Right lobe of liver (tissue), 6 donors: ENCODE measurements around the gene CYTH1. TPM values are rescaled to one million over a fixed set of nuclear protein-coding genes. Genes with fewer than 3 reads are reported as not detected.

Experiments used
- ATAC-seq, 4 donors: fragments of 200-7000 bp; cut with Tn5 transposase; one replicate each; pipeline ENCODE4 v1.9.1; 2020; ENCODE audit warnings: mild to moderate bottlenecking in 4 of 4, moderate library complexity in 4 of 4
- DNase-seq, 3 donors: peaks; one replicate each; pipeline ENCODE4 v3.0.0-alpha.2; 2020
- H3K27ac ChIP-seq, 3 donors: fragments of 200-600 bp; one replicate each; pipeline ENCODE4 v1.8.0; 2022
- H3K27me3 ChIP-seq, 2 donors: fragments of 200-600 bp; one replicate each; pipeline ENCODE4 v1.8.0; 2022
- H3K36me3 ChIP-seq, 4 donors: fragments of 200-600 bp; sonication (generic) in 1 of 4; one replicate each; pipeline versions ENCODE4 v1.5.1 to v1.8.0; 2017 to 2022; ENCODE audit warnings: control low read depth in 1 of 4
- H3K4me1 ChIP-seq, 4 donors: fragments of 200-600 bp; sonication (generic) in 1 of 4; one replicate each; pipeline versions ENCODE4 v1.5.1 to v1.8.0; 2017 to 2022; ENCODE audit warnings: control low read depth in 1 of 4
- H3K4me3 ChIP-seq, 3 donors: fragments of 200-600 bp; one replicate each; pipeline ENCODE4 v1.8.0; 2022
- H3K9me3 ChIP-seq, 4 donors: fragments of 200-600 bp; sonication (generic) in 1 of 4; one replicate each; pipeline versions ENCODE4 v1.5.1 to v1.8.0; 2017 to 2022; ENCODE audit warnings: control low read depth in 1 of 4
- CTCF ChIP-seq, 4 donors: fragments of 200-600 bp in 3 of 4; fragments of 450-650 bp in 1 of 4; IDR thresholded peaks; one replicate each; pipeline versions ENCODE4 v1.5.1 to v1.8.0; 2016 to 2022; ENCODE audit warnings: antibody characterized with exemption in 4 of 4, mild to moderate bottlenecking in 2 of 4
- POLR2A ChIP-seq: fragments of 450-650 bp; IDR thresholded peaks from one replicate; pipeline ENCODE4 v1.6.1; 2017; ENCODE audit warnings: antibody characterized with exemption, mild to moderate bottlenecking
- WGBS: methylation state at CpG from one replicate; pipeline ENCODE4 v1.1.6; 2018; ENCODE audit warnings: low coverage, low lambda C conversion rate; ENCODE audit not compliant: insufficient coverage; ENCODE audit errors: missing lambda C conversion rate; 5-methylcytosine and 5-hydroxymethylcytosine counted together
- intact Hi-C, 2 donors: fragments of 100-400 bp; cut with DNase I; formaldehyde crosslinking; loops; one replicate each; pipeline versions ENCODE4 v1.11.2 to v1.14.1; 2022
- total RNA-seq, 6 experiments: library from RNA; depleted of rRNA in 2 of 6; stranded (reverse); fragments of >200 nt in 2 of 6; fragmentation: NEBNext Ultra II Directional in 3 of 6; extraction: Animal tissue kit (Norgen Biotek cat#: 25700) in 3 of 6; gene quantifications; one replicate each; pipeline versions ENCODE4 v1.1.0 to v1.2.4, GENCODE V29; 2016 to 2023
- donor health status: DM: no; HTN: yes; CAD: no.
- donor health status: DM: no; HTN: no; CAD: no.
- donor health status: DM: no; HTN: no; CAD: no.
- donor health status: DM: no; HTN: yes; CAD: no.
- donor health status: DM: no; HTN: yes; CAD: no.

Gene CYTH1
- total RNA-seq, 6 experiments from 2014 or later = 14.8 to 46.2 (median 28.8) TPM

- H3K27me3 ChIP-seq = no peaks in the 10 kb centered on the region
- H3K4me1 ChIP-seq = no peaks in the 10 kb centered on the region
- peaks cover 0 to 72% (median 9%) of the 10 kb centered on the region in 4 donors for H3K36me3 ChIP-seq
- H3K9me3 ChIP-seq = no peaks in the 10 kb centered on the region
- no peak overlapping the region for H3K27ac ChIP-seq
- 53% methylated on average over 3 of the region's 3 CpGs for WGBS
- no peak overlapping the region for H3K4me3 ChIP-seq
- DNase-seq (no peak), ATAC-seq (no peak)
- TF ChIP-seq POLR2A (no peak), CTCF (IDR thresholded peaks at IDR 0.05) (no peak)
- intact Hi-C loops = no loop called here
Observed at GRCh38 chr17:78687125-78687524, 94.9 kb downstream of the CYTH1 start.

- intact Hi-C loops = no loop called here
- 100% methylated on average over 3 of the region's 6 CpGs for WGBS
- no peak for DNase-seq
- Histone ChIP-seq H3K27ac (no peak overlapping the region), H3K9me3 (no peaks in the 10 kb centered on the region), H3K36me3 (peaks cover 0 to 77% (median 13%) of the 10 kb centered on the region in 4 donors), H3K27me3 (no peaks in the 10 kb centered on the region), H3K4me1 (no peaks in the 10 kb centered on the region), H3K4me3 (no peak overlapping the region)
- TF ChIP-seq CTCF (IDR thresholded peaks at IDR 0.05) = no peak
- TF ChIP-seq POLR2A = no peak
- ATAC-seq = no peak
Observed at GRCh38 chr17:78684026-78684425, 98.0 kb downstream of the CYTH1 start.

- intact Hi-C loops = no loop called here
- Histone ChIP-seq H3K36me3 (peaks cover 0 to 77% (median 14%) of the 10 kb centered on the region in 4 donors), H3K9me3 (no peaks in the 10 kb centered on the region), H3K4me3 (no peak overlapping the region), H3K27ac (no peak overlapping the region), H3K4me1 (no peaks in the 10 kb centered on the region), H3K27me3 (no peaks in the 10 kb centered on the region)
- WGBS = 96% methylated on average over 4 of the region's 5 CpGs
- TF ChIP-seq CTCF (IDR thresholded peaks at IDR 0.05) = no peak
- no peak for TF ChIP-seq POLR2A
- DNase-seq (no peak), ATAC-seq (no peak)
Observed at GRCh38 chr17:78683408-78683961, 98.6 kb downstream of the CYTH1 start.

GRCh38 chr17:78682363-78682762 lies 99.7 kb downstream of the CYTH1 start:
- H3K27ac ChIP-seq = no peak overlapping the region
- no peak for ATAC-seq
- no peak overlapping the region for H3K4me3 ChIP-seq
- WGBS = 88% methylated on average over 1 of the region's 2 CpGs
- intact Hi-C loops = no loop called here
- H3K27me3 ChIP-seq = no peaks in the 10 kb centered on the region
- H3K9me3 ChIP-seq = no peaks in the 10 kb centered on the region
- H3K36me3 ChIP-seq = peaks cover 0 to 78% (median 13%) of the 10 kb centered on the region in 4 donors
- no peaks in the 10 kb centered on the region for H3K4me1 ChIP-seq
- DNase-seq = no peak
- TF ChIP-seq POLR2A (no peak), CTCF (IDR thresholded peaks at IDR 0.05) (no peak)

- intact Hi-C loops = no loop called here
- DNase-seq = no peak
- ATAC-seq = no peak
- Histone ChIP-seq H3K27ac (no peak overlapping the region), H3K36me3 (peaks cover 0 to 79% (median 17%) of the 10 kb centered on the region in 4 donors), H3K4me3 (no peak overlapping the region), H3K27me3 (no peaks in the 10 kb centered on the region), H3K9me3 (no peaks in the 10 kb centered on the region), H3K4me1 (no peaks in the 10 kb centered on the region)
- TF ChIP-seq CTCF (IDR thresholded peaks at IDR 0.05) = no peak
- TF ChIP-seq POLR2A = no peak
- WGBS = 81% methylated on average over 12 of the region's 12 CpGs
Observed at GRCh38 chr17:78680436-78680835, 101.6 kb downstream of the CYTH1 start.
